OCI-LY1 (cell line): ENCODE measurements around the gene GMEB2.

Source experiments
- CTCF ChIP-seq: fragments of 200-600 bp; sonication (generic), shearing (Covaris generic); IDR thresholded peaks from 2 replicates; pipeline ENCODE4 v1.5.1; 2017; ENCODE audit warnings: mild to moderate bottlenecking, antibody characterized with exemption, low read length, moderate library complexity, mixed read lengths
- EZH2 ChIP-seq: fragments of 200-600 bp; sonication (generic), shearing (Covaris generic); IDR thresholded peaks from 2 replicates; pipeline ENCODE4 v1.8.0; 2017; ENCODE audit warnings: borderline replicate concordance, mixed run types, mild to moderate bottlenecking, antibody characterized with exemption, low read length, moderate library complexity, mixed read lengths

- TF ChIP-seq CTCF (no peak), EZH2 (no peak)
These were observed 1.5 kb upstream of the GMEB2 start for GRCh38 chr20:63628246-63628975.
